Psoas muscle (tissue), 8 donors: ENCODE measurements around the gene KRTAP4-9. TPM values are rescaled to one million over a fixed set of nuclear protein-coding genes. Genes with fewer than 3 reads are reported as not detected.

Experiments
- ATAC-seq, 4 donors: fragments of 200-7000 bp; cut with Tn5 transposase; one replicate each; pipeline ENCODE4 v1.9.1; 2020; ENCODE audit warnings: moderate library complexity in 3 of 4, mild to moderate bottlenecking in 2 of 4
- DNase-seq, 2 donors: peaks; one replicate each; pipeline ENCODE4 v3.0.0-alpha.2; 2020
- H3K27ac ChIP-seq: fragments of 200-600 bp; one replicate; pipeline ENCODE4 v1.8.0; 2022
- H3K27me3 ChIP-seq, 3 donors: fragments of 200-600 bp in 1 of 3; one replicate each; pipeline versions ENCODE4 v1.6.1 to v1.8.0; 2013 to 2022; ENCODE audit warnings: low read length in 2 of 3, mild to moderate bottlenecking in 2 of 3, moderate library complexity in 1 of 3; ENCODE audit not compliant: insufficient read depth in 3 of 3
- H3K36me3 ChIP-seq, 2 donors: fragments of 200-600 bp in 1 of 2; one replicate each; pipeline versions ENCODE4 v1.6.1 to v1.8.0; 2013 to 2022; ENCODE audit warnings: low read depth in 1 of 2, mild to moderate bottlenecking in 1 of 2, moderate library complexity in 1 of 2; ENCODE audit not compliant: insufficient read depth in 1 of 2
- H3K4me1 ChIP-seq: fragments of 200-600 bp; one replicate; pipeline ENCODE4 v1.8.0; 2022
- H3K4me3 ChIP-seq: fragments of 200-600 bp; one replicate; pipeline ENCODE4 v1.8.0; 2022; ENCODE audit warnings: mild to moderate bottlenecking
- H3K9me3 ChIP-seq: fragments of 200-600 bp; one replicate; pipeline ENCODE4 v1.8.0; 2022
- WGBS, 3 donors: extraction: QIAGEN DNeasy Blood & Tissue Kit; methylation state at CpG; one replicate each; pipeline versions ENCODE4 v1.1.6 to v1.1.7; 2013; 5-methylcytosine and 5-hydroxymethylcytosine counted together
- intact Hi-C, 2 donors: fragments of 100-400 bp; cut with DNase I; formaldehyde crosslinking; loops; one replicate each; pipeline versions ENCODE4 v1.11.0 to v1.14.2; 2022
- polyA plus RNA-seq, 3 donors: library from polyadenylated mRNA; stranded (reverse); fragments of 200-250 nt; gene quantifications; one replicate each; pipeline ENCODE4 v1.2.3, GENCODE V29; 2013
- total RNA-seq, 4 donors: library from RNA; stranded (reverse); fragmentation: NEBNext Ultra II Directional in 2 of 4; extraction: Animal tissue kit (Norgen Biotek cat#: 25700) in 2 of 4; gene quantifications; one replicate each; pipeline versions ENCODE4 v1.2.1 to v1.2.4, GENCODE V29; 2021 to 2023
- TF ChIP-seq, protein P1 (sequence below): fragments of 200-600 bp; IDR thresholded peaks from one replicate; pipeline ENCODE4 v1.8.0; 2022; ENCODE audit warnings: antibody characterized with exemption
- donor health status: healthy with polysubstance abuse.
- donor health status: DM: no; HTN: no; CAD: no; lungs with moderate emphysema.
- donor health status: Bipolar disorder and iron deficiency.
- donor health status: healthy.
- donor health status: DM: yes; HTN: yes; CAD: no.
- donor health status: DM: no; HTN: no; CAD: no.
- donor health status: DM: no; HTN: no; CAD: no.
- donor health status: DM: yes; HTN: yes; CAD: no.

Gene KRTAP4-9
- total and polyA plus RNA-seq, 7 donors: not detected

DNA sequence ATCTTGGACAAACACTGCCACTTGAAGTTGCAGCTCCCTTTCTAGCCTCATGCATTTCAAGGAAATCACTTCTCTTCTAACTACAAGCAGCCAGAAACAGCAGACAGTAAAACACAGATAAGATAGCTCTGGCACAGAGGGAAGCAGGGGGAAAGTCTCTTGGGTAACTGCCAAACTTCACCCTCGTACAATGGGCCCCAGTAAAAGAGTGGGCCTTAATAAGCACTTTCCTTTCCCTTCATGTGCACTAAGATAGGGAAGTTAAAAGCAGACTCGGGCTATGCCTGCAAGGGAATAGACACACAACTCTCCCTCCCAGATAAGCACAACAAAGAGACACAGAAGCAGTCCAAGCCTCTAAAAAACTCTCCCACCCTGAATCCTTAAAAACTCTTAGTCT is 48.7 kb downstream of the KRTAP4-9 start:
- TF ChIP-seq, protein P1, sequence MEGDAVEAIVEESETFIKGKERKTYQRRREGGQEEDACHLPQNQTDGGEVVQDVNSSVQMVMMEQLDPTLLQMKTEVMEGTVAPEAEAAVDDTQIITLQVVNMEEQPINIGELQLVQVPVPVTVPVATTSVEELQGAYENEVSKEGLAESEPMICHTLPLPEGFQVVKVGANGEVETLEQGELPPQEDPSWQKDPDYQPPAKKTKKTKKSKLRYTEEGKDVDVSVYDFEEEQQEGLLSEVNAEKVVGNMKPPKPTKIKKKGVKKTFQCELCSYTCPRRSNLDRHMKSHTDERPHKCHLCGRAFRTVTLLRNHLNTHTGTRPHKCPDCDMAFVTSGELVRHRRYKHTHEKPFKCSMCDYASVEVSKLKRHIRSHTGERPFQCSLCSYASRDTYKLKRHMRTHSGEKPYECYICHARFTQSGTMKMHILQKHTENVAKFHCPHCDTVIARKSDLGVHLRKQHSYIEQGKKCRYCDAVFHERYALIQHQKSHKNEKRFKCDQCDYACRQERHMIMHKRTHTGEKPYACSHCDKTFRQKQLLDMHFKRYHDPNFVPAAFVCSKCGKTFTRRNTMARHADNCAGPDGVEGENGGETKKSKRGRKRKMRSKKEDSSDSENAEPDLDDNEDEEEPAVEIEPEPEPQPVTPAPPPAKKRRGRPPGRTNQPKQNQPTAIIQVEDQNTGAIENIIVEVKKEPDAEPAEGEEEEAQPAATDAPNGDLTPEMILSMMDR: no peak
- 35 to 52% (median 42%) methylated on average over 2 of the region's 2 CpGs for WGBS, 3 donors
- DNase-seq (no peak), ATAC-seq (no peak)
- no peak overlapping the region for H3K4me3 ChIP-seq
- H3K4me1 ChIP-seq: no peaks in the 10 kb centered on the region
- intact Hi-C loops: no loop called here
- no peaks in the 10 kb centered on the region for H3K9me3 ChIP-seq
- H3K27ac ChIP-seq: no peak overlapping the region
- H3K27me3 ChIP-seq: peaks cover 0 to 10% (median 2%) of the 10 kb centered on the region in 3 donors
- no peaks in the 10 kb centered on the region for H3K36me3 ChIP-seq

Other genes with a start within 250 kb of the KRTAP4-9 start
Only the 30 nearest of the 39 such genes appear.
- not detected for gene KRT39, start 138.4 kb upstream of the KRTAP4-9 start, total RNA-seq
- not detected for gene KRT39, start 138.4 kb upstream of the KRTAP4-9 start, polyA plus RNA-seq
- gene KRT40, start 121.1 kb upstream of the KRTAP4-9 start, total RNA-seq: not detected
- not detected for gene KRT40, start 121.1 kb upstream of the KRTAP4-9 start, polyA plus RNA-seq
- gene KRTAP3-3, start 111.2 kb upstream of the KRTAP4-9 start, total RNA-seq: not detected
- gene KRTAP3-3, start 111.2 kb upstream of the KRTAP4-9 start, polyA plus RNA-seq: not detected
- gene KRTAP3-2, start 105.5 kb upstream of the KRTAP4-9 start, total RNA-seq: not detected
- gene KRTAP3-2, start 105.5 kb upstream of the KRTAP4-9 start, polyA plus RNA-seq: not detected
- not detected for gene KRTAP3-1, start 96.3 kb upstream of the KRTAP4-9 start, total RNA-seq
- gene KRTAP3-1, start 96.3 kb upstream of the KRTAP4-9 start, polyA plus RNA-seq: not detected
- not detected for gene KRTAP1-5, start 78.2 kb upstream of the KRTAP4-9 start, total RNA-seq
- gene KRTAP1-5, start 78.2 kb upstream of the KRTAP4-9 start, polyA plus RNA-seq: not detected
- gene KRTAP1-4, start 75.2 kb upstream of the KRTAP4-9 start, total RNA-seq: not detected
- gene KRTAP1-4, start 75.2 kb upstream of the KRTAP4-9 start, polyA plus RNA-seq: not detected
- not detected for gene KRTAP1-3, start 70.5 kb upstream of the KRTAP4-9 start, total RNA-seq
- not detected for gene KRTAP1-3, start 70.5 kb upstream of the KRTAP4-9 start, polyA plus RNA-seq
- not detected for gene KRTAP1-1, start 63.9 kb upstream of the KRTAP4-9 start, total RNA-seq
- not detected for gene KRTAP1-1, start 63.9 kb upstream of the KRTAP4-9 start, polyA plus RNA-seq
- not detected for gene KRTAP2-1, start 58.1 kb upstream of the KRTAP4-9 start, total RNA-seq
- not detected for gene KRTAP2-1, start 58.1 kb upstream of the KRTAP4-9 start, polyA plus RNA-seq
- not detected for gene KRTAP2-2, start 50.2 kb upstream of the KRTAP4-9 start, total RNA-seq
- not detected for gene KRTAP2-2, start 50.2 kb upstream of the KRTAP4-9 start, polyA plus RNA-seq
- not detected for gene KRTAP2-3, start 45.3 kb upstream of the KRTAP4-9 start, total RNA-seq
- gene KRTAP2-3, start 45.3 kb upstream of the KRTAP4-9 start, polyA plus RNA-seq: not detected
- not detected for gene KRTAP2-4, start 39.5 kb upstream of the KRTAP4-9 start, total RNA-seq
- not detected for gene KRTAP2-4, start 39.5 kb upstream of the KRTAP4-9 start, polyA plus RNA-seq
- not detected for gene KRTAP4-7, start 21.2 kb upstream of the KRTAP4-9 start, total RNA-seq
- not detected for gene KRTAP4-7, start 21.2 kb upstream of the KRTAP4-9 start, polyA plus RNA-seq
- gene KRTAP4-8, start 7.2 kb upstream of the KRTAP4-9 start, total RNA-seq: not detected
- not detected for gene KRTAP4-8, start 7.2 kb upstream of the KRTAP4-9 start, polyA plus RNA-seq
- gene KRTAP4-16, start 3.2 kb upstream of the KRTAP4-9 start, total RNA-seq: not detected
- not detected for gene KRTAP4-16, start 3.2 kb upstream of the KRTAP4-9 start, polyA plus RNA-seq
- not detected for gene KRTAP4-11, start 13.0 kb downstream of the KRTAP4-9 start, total RNA-seq
- gene KRTAP4-11, start 13.0 kb downstream of the KRTAP4-9 start, polyA plus RNA-seq: not detected
- gene KRTAP4-12, start 18.8 kb downstream of the KRTAP4-9 start, total RNA-seq: not detected
- not detected for gene KRTAP4-12, start 18.8 kb downstream of the KRTAP4-9 start, polyA plus RNA-seq
- gene KRTAP4-6, start 35.2 kb downstream of the KRTAP4-9 start, total RNA-seq: not detected
- not detected for gene KRTAP4-6, start 35.2 kb downstream of the KRTAP4-9 start, polyA plus RNA-seq
- gene KRTAP4-5, start 44.4 kb downstream of the KRTAP4-9 start, total RNA-seq: not detected
- gene KRTAP4-5, start 44.4 kb downstream of the KRTAP4-9 start, polyA plus RNA-seq: not detected
- gene KRTAP4-4, start 55.4 kb downstream of the KRTAP4-9 start, total RNA-seq: not detected
- not detected for gene KRTAP4-4, start 55.4 kb downstream of the KRTAP4-9 start, polyA plus RNA-seq
- not detected for gene KRTAP4-3, start 62.8 kb downstream of the KRTAP4-9 start, total RNA-seq
- not detected for gene KRTAP4-3, start 62.8 kb downstream of the KRTAP4-9 start, polyA plus RNA-seq
- gene KRTAP4-2, start 72.8 kb downstream of the KRTAP4-9 start, total RNA-seq: not detected
- gene KRTAP4-2, start 72.8 kb downstream of the KRTAP4-9 start, polyA plus RNA-seq: not detected
- gene KRTAP4-1, start 79.5 kb downstream of the KRTAP4-9 start, total RNA-seq: not detected
- not detected for gene KRTAP4-1, start 79.5 kb downstream of the KRTAP4-9 start, polyA plus RNA-seq
- not detected for gene KRTAP9-1, start 84.5 kb downstream of the KRTAP4-9 start, total RNA-seq
- not detected for gene KRTAP9-1, start 84.5 kb downstream of the KRTAP4-9 start, polyA plus RNA-seq
- gene KRTAP9-2, start 121.3 kb downstream of the KRTAP4-9 start, total RNA-seq: not detected
- not detected for gene KRTAP9-2, start 121.3 kb downstream of the KRTAP4-9 start, polyA plus RNA-seq
- not detected for gene KRTAP9-3, start 127.1 kb downstream of the KRTAP4-9 start, total RNA-seq
- gene KRTAP9-3, start 127.1 kb downstream of the KRTAP4-9 start, polyA plus RNA-seq: not detected
- not detected for gene KRTAP9-8, start 132.6 kb downstream of the KRTAP4-9 start, total RNA-seq
- gene KRTAP9-8, start 132.6 kb downstream of the KRTAP4-9 start, polyA plus RNA-seq: not detected
- gene KRTAP9-4, start 144.3 kb downstream of the KRTAP4-9 start, total RNA-seq: not detected
- gene KRTAP9-4, start 144.3 kb downstream of the KRTAP4-9 start, polyA plus RNA-seq: not detected
- gene KRTAP9-9, start 150.0 kb downstream of the KRTAP4-9 start, total RNA-seq: not detected
- not detected for gene KRTAP9-9, start 150.0 kb downstream of the KRTAP4-9 start, polyA plus RNA-seq